GM12891 (cell line): ENCODE data around the gene OR2B6.

ENCODE experiments used
- POLR2AphosphoS5 ChIP-seq: IDR thresholded peaks from 2 replicates; pipeline ENCODE4 v1.6.1; 2011; ENCODE audit warnings: low read depth, low read length, control low read depth
- TAF1 ChIP-seq: IDR thresholded peaks from 2 replicates; pipeline ENCODE4 v1.6.1; 2011; ENCODE audit warnings: low read depth, low read length, control low read depth

DNA sequence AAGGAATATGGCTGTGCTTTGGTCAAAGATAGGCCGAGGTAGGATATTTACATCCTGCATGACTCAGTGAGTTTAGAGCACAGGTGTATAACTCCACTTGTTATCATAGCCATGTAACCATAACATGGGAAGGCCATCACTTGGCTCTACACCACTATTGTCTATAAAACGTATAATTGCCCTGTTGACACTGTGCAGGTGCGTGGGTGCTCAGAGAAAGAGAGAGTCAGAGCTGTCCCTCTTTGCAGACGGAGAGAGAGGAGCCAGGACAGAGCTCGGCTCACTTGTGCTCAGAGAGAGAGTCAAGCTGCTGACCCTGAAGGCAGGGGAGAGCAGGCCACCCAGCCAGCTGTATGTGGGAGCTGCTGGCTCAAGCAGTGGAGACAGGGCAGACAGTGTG lies 46.0 kb downstream of the OR2B6 start:
- TF ChIP-seq POLR2AphosphoS5 (no peak), TAF1 (no peak)
